HL-60/S4 treated with phorbol 12-myristate 13-acetate at 8.2 ng/mL for 4 days and 3 days (cell line): ENCODE measurements around the gene ELFN1.

Source experiments
- in situ Hi-C: fragments of 300-500 bp; cut with MboI; formaldehyde crosslinking; loops from 2 replicates; pipeline ENCODE4 v1.15.0; 2022; ENCODE audit warnings: low sequenced_read_pairs

ELFN1 gene

GRCh38 chr7:1775389-1775788 is 105.3 kb downstream of the ELFN1 start:
- in situ Hi-C loops: loop anchor here (25.0 kb wide), 1 partner anchor 437 kb away; no protein-coding TSS in a partner anchor

GRCh38 chr7:1777122-1777521 is 107.0 kb downstream of the ELFN1 start:
- in situ Hi-C loops: loop anchor here (25.0 kb wide), 1 partner anchor 435 kb away; no protein-coding TSS in a partner anchor

GRCh38 chr7:1779445-1779844 is 109.4 kb downstream of the ELFN1 start:
- in situ Hi-C loops: loop anchor here (25.0 kb wide), 1 partner anchor 433 kb away; no protein-coding TSS in a partner anchor

GRCh38 chr7:1781369-1781768 is 111.3 kb downstream of the ELFN1 start:
- in situ Hi-C loops: loop anchor here (25.0 kb wide), 1 partner anchor 431 kb away; no protein-coding TSS in a partner anchor

- in situ Hi-C loops: loop anchor here (25.0 kb wide), 1 partner anchor 426 kb away; no protein-coding TSS in a partner anchor
Observed at GRCh38 chr7:1785839-1786238, 115.8 kb downstream of the ELFN1 start.

GRCh38 chr7:1787241-1787640 is 117.2 kb downstream of the ELFN1 start:
- in situ Hi-C loops: loop anchor here (25.0 kb wide), 1 partner anchor 425 kb away; no protein-coding TSS in a partner anchor

- in situ Hi-C loops: loop anchor here (25.0 kb wide), 1 partner anchor 425 kb away; no protein-coding TSS in a partner anchor
Observed at GRCh38 chr7:1787681-1788235, 117.7 kb downstream of the ELFN1 start.

GRCh38 chr7:1794888-1795542 is 124.9 kb downstream of the ELFN1 start:
- in situ Hi-C loops: loop anchor here (25.0 kb wide), 1 partner anchor 417 kb away; no protein-coding TSS in a partner anchor
